Measurements from ENCODE around the gene HS3ST3A1.

The HS3ST3A1 gene

DNA sequence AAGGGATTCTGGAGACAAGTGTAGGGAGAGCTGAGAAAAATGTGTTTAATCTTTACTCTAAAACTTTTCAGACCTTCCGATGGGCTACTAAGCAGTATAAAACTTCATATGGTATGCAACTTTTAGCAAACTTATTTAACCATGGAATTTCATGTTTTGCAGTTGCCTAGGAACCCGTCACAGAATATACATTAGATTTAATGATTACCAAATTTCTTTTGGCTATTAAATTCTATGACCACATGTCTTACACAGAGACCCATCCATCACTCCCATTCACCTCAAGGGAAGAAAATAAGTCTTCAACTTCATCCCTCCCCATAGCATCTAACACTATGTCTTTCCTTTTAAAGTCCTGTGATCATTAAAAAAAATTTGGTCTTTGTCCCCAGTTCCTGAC, 54.9 kb downstream of the HS3ST3A1 start:
- Histone ChIP-seq H3K4me1 (ENCODE audit: control insufficient read depth, insufficient read depth, low read length) (peaks cover 14% of the 10 kb centered on the region), H3K27me3 (replicated peaks; ENCODE audit: control insufficient read depth, insufficient read depth, low read length) (no peaks in the 10 kb centered on the region), H3K9me3 (ENCODE audit: control insufficient read depth, low read length) (no peaks in the 10 kb centered on the region), H3K4me3 (ENCODE audit: low read length) (no peak overlapping the region), H3K9ac (ENCODE audit: low read length) (no peak overlapping the region), H3K36me3 (ENCODE audit: control insufficient read depth, insufficient read depth, low read length, severe bottlenecking) (no peaks in the 10 kb centered on the region)
- no peak for DNase-seq (ENCODE audit: low read depth)

DNA sequence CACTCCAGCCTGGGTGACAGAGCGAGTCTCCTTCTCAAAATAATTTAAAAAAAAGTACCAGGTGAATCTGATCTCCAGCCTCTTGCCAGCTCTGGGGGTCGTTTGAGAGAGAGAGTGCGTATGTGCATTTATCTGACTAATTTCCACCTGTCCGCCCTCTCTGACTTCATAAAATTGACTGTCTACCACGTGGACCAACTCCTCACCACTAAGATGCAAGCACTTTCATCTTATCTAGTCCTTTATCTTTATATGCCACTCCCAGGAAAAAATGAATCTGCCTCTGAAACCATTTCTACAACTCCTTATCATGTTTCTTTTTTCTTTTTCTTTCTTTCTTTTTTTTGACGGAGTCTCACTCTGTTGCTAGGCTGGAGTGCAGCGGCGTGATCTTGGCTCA, 55.8 kb downstream of the HS3ST3A1 start:
- no peaks in the 10 kb centered on the region for H3K9me3 ChIP-seq (ENCODE audit: control insufficient read depth, low read length)
- peaks cover 20% of the 10 kb centered on the region for H3K4me1 ChIP-seq (ENCODE audit: control insufficient read depth, insufficient read depth, low read length)
- DNase-seq (ENCODE audit: low read depth): no peak
- H3K4me3 ChIP-seq (ENCODE audit: low read length): no peak overlapping the region
- no peaks in the 10 kb centered on the region for H3K27me3 ChIP-seq (replicated peaks; ENCODE audit: control insufficient read depth, insufficient read depth, low read length)
- no peaks in the 10 kb centered on the region for H3K36me3 ChIP-seq (ENCODE audit: control insufficient read depth, insufficient read depth, low read length, severe bottlenecking)
- H3K9ac ChIP-seq (ENCODE audit: low read length): no peak overlapping the region

GRCh38 chr17:13544765-13545164, 57.0 kb downstream of the HS3ST3A1 start:
- Histone ChIP-seq H3K4me3 (ENCODE audit: low read length) (peak overlapping the region; percentile 26), H3K36me3 (ENCODE audit: control insufficient read depth, insufficient read depth, low read length, severe bottlenecking) (no peaks in the 10 kb centered on the region), H3K27me3 (replicated peaks; ENCODE audit: control insufficient read depth, insufficient read depth, low read length) (no peaks in the 10 kb centered on the region), H3K4me1 (ENCODE audit: control insufficient read depth, insufficient read depth, low read length) (peaks cover 30% of the 10 kb centered on the region), H3K9me3 (ENCODE audit: control insufficient read depth, low read length) (no peaks in the 10 kb centered on the region), H3K9ac (ENCODE audit: low read length) (peak overlapping the region; percentile 34)
- no peak for DNase-seq (ENCODE audit: low read depth)

DNA sequence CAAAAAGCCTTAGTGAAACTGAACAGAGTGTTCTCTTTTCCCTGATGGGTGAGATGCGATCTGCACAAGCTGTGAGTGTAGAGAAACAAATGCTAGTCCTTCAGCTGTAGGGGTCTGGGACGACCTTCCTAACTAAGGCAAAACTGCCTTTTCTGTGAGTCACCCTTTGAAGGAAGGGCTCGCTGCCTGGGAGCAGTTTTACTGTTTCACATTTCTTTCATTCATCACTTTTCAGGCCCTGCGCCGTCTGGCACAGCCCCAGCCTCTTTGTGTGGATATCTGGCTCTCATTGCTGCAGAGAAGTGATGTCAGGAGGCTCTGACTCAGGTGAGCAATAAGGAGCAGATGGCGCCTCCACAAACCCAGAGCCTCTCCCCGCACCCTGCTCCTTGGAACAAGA, 57.4 kb downstream of the HS3ST3A1 start:
- Histone ChIP-seq H3K4me3 (ENCODE audit: low read length) (peak overlapping the region; percentile 26), H3K9me3 (ENCODE audit: control insufficient read depth, low read length) (peaks cover under 1% of the 10 kb centered on the region), H3K27me3 (replicated peaks; ENCODE audit: control insufficient read depth, insufficient read depth, low read length) (no peaks in the 10 kb centered on the region), H3K4me1 (ENCODE audit: control insufficient read depth, insufficient read depth, low read length) (peaks cover 31% of the 10 kb centered on the region), H3K9ac (ENCODE audit: low read length) (peak overlapping the region; percentile 43), H3K36me3 (ENCODE audit: control insufficient read depth, insufficient read depth, low read length, severe bottlenecking) (no peaks in the 10 kb centered on the region)
- peak; percentile 90 for DNase-seq (ENCODE audit: low read depth)

- Histone ChIP-seq H3K9ac (ENCODE audit: low read length) (no peak overlapping the region), H3K27me3 (replicated peaks; ENCODE audit: control insufficient read depth, insufficient read depth, low read length) (no peaks in the 10 kb centered on the region), H3K4me3 (ENCODE audit: low read length) (no peak overlapping the region), H3K4me1 (ENCODE audit: control insufficient read depth, insufficient read depth, low read length) (peaks cover 31% of the 10 kb centered on the region), H3K9me3 (ENCODE audit: control insufficient read depth, low read length) (peaks cover 8% of the 10 kb centered on the region), H3K36me3 (ENCODE audit: control insufficient read depth, insufficient read depth, low read length, severe bottlenecking) (no peaks in the 10 kb centered on the region)
- no peak for DNase-seq (ENCODE audit: low read depth)
These were observed 59.1 kb downstream of the HS3ST3A1 start for GRCh38 chr17:13542636-13543035.

GRCh38 chr17:13541032-13541480, 60.7 kb downstream of the HS3ST3A1 start:
- peaks cover 31% of the 10 kb centered on the region for H3K4me1 ChIP-seq (ENCODE audit: control insufficient read depth, insufficient read depth, low read length)
- H3K9me3 ChIP-seq (ENCODE audit: control insufficient read depth, low read length): peaks cover 8% of the 10 kb centered on the region
- H3K27me3 ChIP-seq (replicated peaks; ENCODE audit: control insufficient read depth, insufficient read depth, low read length): no peaks in the 10 kb centered on the region
- H3K9ac ChIP-seq (ENCODE audit: low read length): peak overlapping the region; percentile 46
- H3K4me3 ChIP-seq (ENCODE audit: low read length): peak overlapping the region; percentile 58
- peak; percentile 96 for DNase-seq (ENCODE audit: low read depth)
- H3K36me3 ChIP-seq (ENCODE audit: control insufficient read depth, insufficient read depth, low read length, severe bottlenecking): no peaks in the 10 kb centered on the region

GRCh38 chr17:13540546-13540945, 61.2 kb downstream of the HS3ST3A1 start:
- DNase-seq (ENCODE audit: low read depth): no peak
- peak overlapping the region; percentile 58 for H3K4me3 ChIP-seq (ENCODE audit: low read length)
- H3K9me3 ChIP-seq (ENCODE audit: control insufficient read depth, low read length): peaks cover 8% of the 10 kb centered on the region
- no peaks in the 10 kb centered on the region for H3K36me3 ChIP-seq (ENCODE audit: control insufficient read depth, insufficient read depth, low read length, severe bottlenecking)
- no peaks in the 10 kb centered on the region for H3K27me3 ChIP-seq (replicated peaks; ENCODE audit: control insufficient read depth, insufficient read depth, low read length)
- H3K4me1 ChIP-seq (ENCODE audit: control insufficient read depth, insufficient read depth, low read length): peaks cover 31% of the 10 kb centered on the region
- H3K9ac ChIP-seq (ENCODE audit: low read length): peak overlapping the region; percentile 43

GRCh38 chr17:13539421-13539820, 62.3 kb downstream of the HS3ST3A1 start:
- no peaks in the 10 kb centered on the region for H3K36me3 ChIP-seq (ENCODE audit: control insufficient read depth, insufficient read depth, low read length, severe bottlenecking)
- no peak for DNase-seq (ENCODE audit: low read depth)
- no peaks in the 10 kb centered on the region for H3K27me3 ChIP-seq (replicated peaks; ENCODE audit: control insufficient read depth, insufficient read depth, low read length)
- H3K4me3 ChIP-seq (ENCODE audit: low read length): no peak overlapping the region
- H3K9ac ChIP-seq (ENCODE audit: low read length): no peak overlapping the region
- peaks cover 25% of the 10 kb centered on the region for H3K4me1 ChIP-seq (ENCODE audit: control insufficient read depth, insufficient read depth, low read length)
- peaks cover 13% of the 10 kb centered on the region for H3K9me3 ChIP-seq (ENCODE audit: control insufficient read depth, low read length)

- H3K4me1 ChIP-seq (ENCODE audit: control insufficient read depth, insufficient read depth, low read length): peaks cover 22% of the 10 kb centered on the region
- no peak for DNase-seq (ENCODE audit: low read depth)
These were observed 62.8 kb downstream of the HS3ST3A1 start for GRCh38 chr17:13538841-13539411.

DNA sequence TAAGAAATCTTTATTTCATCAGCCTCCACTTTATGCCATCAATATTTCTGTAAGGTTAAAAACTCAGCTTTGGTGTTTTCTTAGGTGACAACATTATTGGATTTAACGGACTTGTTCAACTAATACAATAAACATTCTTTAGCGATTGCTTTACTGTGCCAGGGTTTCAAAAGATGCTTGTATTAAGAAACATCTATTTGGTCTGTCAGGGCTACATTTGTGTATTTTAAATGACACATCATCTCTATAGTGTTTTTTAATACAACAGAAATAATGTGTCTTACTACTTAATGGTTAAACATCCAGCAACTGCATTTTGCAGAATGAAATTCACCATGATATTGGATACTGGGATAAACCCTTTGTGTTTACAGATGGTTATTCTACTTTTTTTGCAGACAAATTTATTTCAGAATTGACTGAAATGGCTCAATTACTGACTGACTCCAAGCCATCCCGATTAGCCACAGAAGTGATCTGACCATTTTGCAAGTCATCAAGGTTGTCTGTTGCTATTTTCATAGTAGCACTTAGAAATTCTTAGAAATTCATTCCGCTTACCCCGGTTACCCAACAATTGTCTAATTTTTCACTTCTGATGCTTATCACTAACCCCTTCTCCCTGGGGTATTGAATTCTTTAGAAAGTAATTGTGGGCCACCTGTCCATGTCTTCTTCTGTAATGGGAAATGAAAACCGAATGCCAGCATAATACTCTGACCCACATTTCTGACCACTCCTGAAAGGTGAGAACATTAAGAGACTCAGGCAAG, 63.7 kb downstream of the HS3ST3A1 start:
- no peak for DNase-seq (ENCODE audit: low read depth)
- Histone ChIP-seq H3K4me1 (ENCODE audit: control insufficient read depth, insufficient read depth, low read length) (peaks cover 17% of the 10 kb centered on the region), H3K36me3 (ENCODE audit: control insufficient read depth, insufficient read depth, low read length, severe bottlenecking) (no peaks in the 10 kb centered on the region), H3K27me3 (replicated peaks; ENCODE audit: control insufficient read depth, insufficient read depth, low read length) (no peaks in the 10 kb centered on the region), H3K9ac (ENCODE audit: low read length) (no peak overlapping the region), H3K9me3 (ENCODE audit: control insufficient read depth, low read length) (peaks cover 13% of the 10 kb centered on the region), H3K4me3 (ENCODE audit: low read length) (no peak overlapping the region)

More at GRCh38 chr17:13538841-13539411, 62.8 kb downstream of the HS3ST3A1 start:
- Histone ChIP-seq H3K4me3 (ENCODE audit: low read length) (no peak overlapping the region), H3K9me3 (ENCODE audit: control insufficient read depth, low read length) (peaks cover 13% of the 10 kb centered on the region), H3K36me3 (ENCODE audit: control insufficient read depth, insufficient read depth, low read length, severe bottlenecking) (no peaks in the 10 kb centered on the region), H3K27me3 (replicated peaks; ENCODE audit: control insufficient read depth, insufficient read depth, low read length) (no peaks in the 10 kb centered on the region), H3K9ac (ENCODE audit: low read length) (no peak overlapping the region)

- peaks cover 17% of the 10 kb centered on the region for H3K4me1 ChIP-seq (ENCODE audit: control insufficient read depth, insufficient read depth, low read length)
- DNase-seq (ENCODE audit: low read depth): no peak
- no peaks in the 10 kb centered on the region for H3K27me3 ChIP-seq (replicated peaks; ENCODE audit: control insufficient read depth, insufficient read depth, low read length)
- no peak overlapping the region for H3K9ac ChIP-seq (ENCODE audit: low read length)
- H3K9me3 ChIP-seq (ENCODE audit: control insufficient read depth, low read length): peaks cover 13% of the 10 kb centered on the region
- H3K4me3 ChIP-seq (ENCODE audit: low read length): no peak overlapping the region
- no peaks in the 10 kb centered on the region for H3K36me3 ChIP-seq (ENCODE audit: control insufficient read depth, insufficient read depth, low read length, severe bottlenecking)
These were observed 64.5 kb downstream of the HS3ST3A1 start for GRCh38 chr17:13537167-13537731.

Data from adipocyte (in vitro differentiated cells).